Activated naive CD4-positive, alpha-beta T cell treated with anti-CD3 and anti-CD28 coated beads, Interleukin-2, amount 10 ng/mL, durations not matched to agents 7 days and 5 days (primary cell): ENCODE measurements around the gene HTD2.

ENCODE experiments used
- CTCF ChIA-PET: fragments of 350-600 bp; sonication (Branson Sonifier 250); formaldehyde crosslinking; loops from one replicate; lab custom pipeline; 2021; ENCODE audit warnings: antibody characterized with exemption; lab: Charles Lee
- DNase-seq: peaks from one replicate; pipeline ENCODE4 v3.0.0-alpha.2; 2020
- H3K27ac Mint-ChIP-seq: one replicate; pipeline ENCODE4 v1.8.0; 2021; ENCODE audit warnings: mild to moderate bottlenecking, moderate library complexity, mixed read lengths
- H3K27me3 Mint-ChIP-seq: one replicate; pipeline ENCODE4 v1.8.0; 2021; ENCODE audit warnings: mild to moderate bottlenecking, mixed read lengths
- H3K36me3 Mint-ChIP-seq: one replicate; pipeline ENCODE4 v1.8.0; 2021; ENCODE audit warnings: mixed read lengths
- H3K4me1 Mint-ChIP-seq: one replicate; pipeline ENCODE4 v1.8.0; 2021; ENCODE audit warnings: mixed read lengths
- H3K4me3 Mint-ChIP-seq: one replicate; pipeline ENCODE4 v1.8.0; 2021; ENCODE audit warnings: mild to moderate bottlenecking, moderate library complexity, mixed read lengths
- H3K9me3 Mint-ChIP-seq: one replicate; pipeline ENCODE4 v1.8.0; 2021; ENCODE audit warnings: mixed read lengths

HTD2 gene

GRCh38 chr3:58361866-58362265 lies 55.5 kb downstream of the HTD2 start:
- H3K27ac Mint-ChIP-seq = no peak overlapping the region
- H3K9me3 Mint-ChIP-seq = no peaks in the 10 kb centered on the region
- H3K4me1 Mint-ChIP-seq = peaks cover 20% of the 10 kb centered on the region
- CTCF ChIA-PET = no interaction called here
- H3K27me3 Mint-ChIP-seq = no peaks in the 10 kb centered on the region
- H3K4me3 Mint-ChIP-seq = no peak overlapping the region
- H3K36me3 Mint-ChIP-seq = peaks cover 3% of the 10 kb centered on the region
- DNase-seq = no peak

GRCh38 chr3:58366699-58367098 lies 60.4 kb downstream of the HTD2 start:
- Mint-ChIP-seq H3K9me3 (no peaks in the 10 kb centered on the region), H3K27ac (no peak overlapping the region), H3K36me3 (peaks cover 2% of the 10 kb centered on the region), H3K27me3 (no peaks in the 10 kb centered on the region), H3K4me1 (peaks cover 10% of the 10 kb centered on the region), H3K4me3 (no peak overlapping the region)
- CTCF ChIA-PET = interaction anchor here (1.1 kb wide), 1 partner anchor 15 kb away, joined by 3 read pairs; no protein-coding TSS in a partner anchor
- DNase-seq = no peak

GRCh38 chr3:58369038-58369437 lies 62.7 kb downstream of the HTD2 start:
- CTCF ChIA-PET = interaction anchor here (1.6 kb wide), 1 partner anchor 18 kb away, joined by 3 read pairs; no protein-coding TSS in a partner anchor
- Mint-ChIP-seq H3K27me3 (no peaks in the 10 kb centered on the region), H3K4me3 (no peak overlapping the region), H3K4me1 (peaks cover 9% of the 10 kb centered on the region), H3K9me3 (no peaks in the 10 kb centered on the region), H3K27ac (no peak overlapping the region), H3K36me3 (peaks cover 2% of the 10 kb centered on the region)
- DNase-seq = no peak
